AG09309 (cell line): ENCODE data around the gene RBM48.

Experiments
- DNase-seq: peaks from one replicate; pipeline ENCODE4 v3.0.0-alpha.2; 2010; ENCODE audit warnings: low read depth
- H3K4me3 ChIP-seq: 2 replicates; pipeline ENCODE4 v1.5.1; 2011; ENCODE audit warnings: mild to moderate bottlenecking, low read depth, low read length, moderate library complexity; ENCODE audit not compliant: control insufficient read depth
- TF ChIP-seq, protein P1 (sequence below): IDR thresholded peaks from 2 replicates; pipeline ENCODE4 v1.5.1; 2011; ENCODE audit warnings: mild to moderate bottlenecking, low read depth, low read length, inconsistent platforms; ENCODE audit not compliant: insufficient read depth, control insufficient read depth; ENCODE audit errors: missing control alignments

RBM48 gene

GRCh38 chr7:92563345-92563744 lies 34.8 kb downstream of the RBM48 start:
- no peak for DNase-seq
- TF ChIP-seq, protein P1, sequence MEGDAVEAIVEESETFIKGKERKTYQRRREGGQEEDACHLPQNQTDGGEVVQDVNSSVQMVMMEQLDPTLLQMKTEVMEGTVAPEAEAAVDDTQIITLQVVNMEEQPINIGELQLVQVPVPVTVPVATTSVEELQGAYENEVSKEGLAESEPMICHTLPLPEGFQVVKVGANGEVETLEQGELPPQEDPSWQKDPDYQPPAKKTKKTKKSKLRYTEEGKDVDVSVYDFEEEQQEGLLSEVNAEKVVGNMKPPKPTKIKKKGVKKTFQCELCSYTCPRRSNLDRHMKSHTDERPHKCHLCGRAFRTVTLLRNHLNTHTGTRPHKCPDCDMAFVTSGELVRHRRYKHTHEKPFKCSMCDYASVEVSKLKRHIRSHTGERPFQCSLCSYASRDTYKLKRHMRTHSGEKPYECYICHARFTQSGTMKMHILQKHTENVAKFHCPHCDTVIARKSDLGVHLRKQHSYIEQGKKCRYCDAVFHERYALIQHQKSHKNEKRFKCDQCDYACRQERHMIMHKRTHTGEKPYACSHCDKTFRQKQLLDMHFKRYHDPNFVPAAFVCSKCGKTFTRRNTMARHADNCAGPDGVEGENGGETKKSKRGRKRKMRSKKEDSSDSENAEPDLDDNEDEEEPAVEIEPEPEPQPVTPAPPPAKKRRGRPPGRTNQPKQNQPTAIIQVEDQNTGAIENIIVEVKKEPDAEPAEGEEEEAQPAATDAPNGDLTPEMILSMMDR = no peak
- H3K4me3 ChIP-seq = no peak overlapping the region

DNA sequence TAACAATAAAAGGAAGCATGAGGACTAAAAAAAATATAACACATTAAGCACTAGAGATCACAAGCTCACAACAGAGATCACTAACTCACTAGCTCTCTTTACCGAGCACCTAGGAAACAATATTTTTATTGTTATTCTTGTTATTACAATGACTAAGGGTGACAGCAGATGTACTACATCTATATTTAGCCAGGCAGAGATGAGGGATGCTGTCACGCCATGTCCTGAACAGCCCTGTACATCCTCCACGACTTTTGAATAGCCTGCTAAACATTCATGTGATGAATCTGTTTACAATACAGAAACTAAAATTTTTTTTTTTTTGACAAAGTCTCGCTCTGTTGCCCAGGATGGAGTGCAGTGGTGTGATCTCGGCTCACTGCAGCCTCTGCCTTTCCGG lies 38.9 kb downstream of the RBM48 start:
- H3K4me3 ChIP-seq = no peak overlapping the region
- TF ChIP-seq, protein P1 = no peak
- DNase-seq = no peak

DNA sequence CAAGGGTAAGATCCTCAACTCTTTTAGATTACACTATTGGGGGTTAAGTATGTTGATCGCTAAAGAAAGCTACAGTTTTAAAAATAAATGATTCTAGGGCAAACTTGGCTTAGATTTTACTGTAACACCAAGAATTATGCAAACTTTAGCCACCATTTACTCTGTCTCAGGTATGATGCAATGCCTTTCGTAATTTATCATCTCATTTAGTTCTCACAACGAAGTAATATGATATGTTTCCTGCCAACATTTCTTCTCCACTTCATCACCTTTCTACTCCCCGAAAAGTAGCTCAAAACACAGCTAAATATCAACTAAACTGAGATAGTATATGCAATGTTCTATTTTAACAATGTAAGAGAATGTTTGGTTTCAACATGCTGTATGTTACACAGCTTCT lies 40.5 kb downstream of the RBM48 start:
- H3K4me3 ChIP-seq = no peak overlapping the region
- TF ChIP-seq, protein P1 = no peak
- no peak for DNase-seq

GRCh38 chr7:92576296-92576695 lies 47.7 kb downstream of the RBM48 start:
- no peak overlapping the region for H3K4me3 ChIP-seq
- TF ChIP-seq, protein P1 = no peak
- no peak for DNase-seq

DNA sequence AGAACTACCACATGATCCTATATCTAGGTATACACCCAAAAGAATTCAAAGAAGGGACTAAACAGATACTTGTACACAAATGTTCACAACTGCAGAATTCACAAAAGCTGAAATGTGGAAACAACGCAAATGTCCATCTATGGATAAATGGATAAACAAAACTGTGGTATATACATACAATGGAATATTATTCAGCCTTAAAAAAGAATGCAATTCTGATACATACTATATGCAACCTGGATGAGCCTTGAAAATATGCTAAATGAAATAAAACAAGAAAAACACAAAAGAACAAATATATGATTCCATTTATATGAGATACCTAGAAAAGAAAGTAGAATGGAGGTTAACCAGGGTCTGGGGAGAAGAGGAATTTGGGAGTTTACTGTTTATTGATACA lies 54.4 kb downstream of the RBM48 start:
- no peak overlapping the region for H3K4me3 ChIP-seq
- TF ChIP-seq, protein P1 = no peak
- DNase-seq = no peak

- no peak for DNase-seq
- TF ChIP-seq, protein P1 = no peak
- no peak overlapping the region for H3K4me3 ChIP-seq
Observed at GRCh38 chr7:92584953-92585352, 56.4 kb downstream of the RBM48 start.

DNA sequence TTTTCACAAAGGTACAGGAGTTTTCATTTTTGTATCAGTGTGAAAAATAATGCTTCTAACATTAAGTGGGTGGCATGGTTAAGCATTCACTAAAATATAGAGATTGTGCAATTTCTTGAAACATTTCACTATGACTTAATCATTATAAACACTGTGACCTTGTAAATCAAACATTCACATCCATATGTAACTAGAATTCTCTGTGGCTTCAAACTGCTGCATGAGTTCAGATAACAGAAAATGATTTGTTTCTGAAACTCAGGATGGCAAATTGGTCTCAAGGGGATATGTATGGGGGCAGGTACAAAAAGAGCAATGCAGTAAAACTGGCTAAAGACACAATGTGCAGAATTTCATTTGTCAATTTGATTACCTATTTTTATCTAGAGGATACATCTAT lies 57.8 kb downstream of the RBM48 start:
- DNase-seq = peak; percentile 11
- TF ChIP-seq, protein P1 = no peak
- H3K4me3 ChIP-seq = no peak overlapping the region
